ENCODE measurements around the gene C1orf87.

C1orf87 gene

DNA sequence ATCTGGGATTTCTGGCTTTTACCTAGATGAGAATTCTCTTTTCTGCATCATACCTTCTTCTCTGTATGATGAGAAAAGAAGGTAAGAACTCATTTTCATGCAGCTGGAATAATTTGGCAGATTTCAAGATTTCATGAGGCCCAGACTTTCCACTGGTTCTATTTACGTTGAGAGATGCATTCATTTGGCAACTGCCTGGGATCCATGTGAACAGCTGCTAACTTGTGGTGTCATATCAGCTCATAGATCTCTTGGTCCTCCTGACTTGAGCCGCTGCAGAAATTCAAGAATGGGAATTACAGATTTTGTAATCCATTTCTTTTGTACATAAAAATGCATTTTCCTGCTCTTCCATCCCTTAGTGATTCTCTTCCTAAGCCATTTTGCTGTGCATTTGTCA lies 17.1 kb upstream of the C1orf87 start:
- Histone ChIP-seq H3K4me1 (ENCODE audit: insufficient read depth, low read length) (peaks cover 10% of the 10 kb centered on the region), H3K9me3 (ENCODE audit: low read length) (no peaks in the 10 kb centered on the region), H2AFZ (ENCODE audit: low read depth, low read length) (no peak overlapping the region), H3K36me3 (ENCODE audit: insufficient read depth, low read length) (no peaks in the 10 kb centered on the region), H3K27me3 (ENCODE audit: insufficient read depth, low read length) (no peaks in the 10 kb centered on the region), H3K4me3 (ENCODE audit: low read length) (no peak overlapping the region)

DNA sequence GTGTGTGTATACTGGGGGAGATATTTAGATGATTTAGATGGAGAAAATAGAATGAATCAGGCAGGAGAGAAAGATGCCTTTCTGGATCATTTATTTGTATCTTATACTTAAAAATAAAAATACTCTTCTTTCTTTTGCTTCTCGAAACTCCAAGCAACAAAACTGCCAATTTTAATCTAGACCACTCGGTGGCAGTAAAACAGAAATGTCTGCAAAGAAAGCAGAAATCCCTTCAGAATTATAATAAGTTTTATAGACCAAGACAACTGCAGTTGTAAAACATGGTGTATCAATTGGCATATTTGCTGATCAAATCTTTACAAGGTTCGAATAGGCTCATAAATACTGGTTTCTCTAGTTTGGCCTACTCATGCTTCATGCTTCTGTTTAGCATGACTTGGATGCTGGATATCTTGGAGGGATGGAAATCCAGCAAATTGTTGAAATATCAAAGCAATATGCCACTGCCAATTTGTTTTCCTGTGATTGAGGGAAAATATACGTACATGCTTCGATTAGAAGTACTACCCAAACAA lies 15.1 kb upstream of the C1orf87 start:
- H3K27me3 ChIP-seq (ENCODE audit: insufficient read depth, low read length): no peaks in the 10 kb centered on the region
- no peaks in the 10 kb centered on the region for H3K36me3 ChIP-seq (ENCODE audit: insufficient read depth, low read length)
- H3K4me1 ChIP-seq (ENCODE audit: insufficient read depth, low read length): peaks cover 10% of the 10 kb centered on the region
- no peak overlapping the region for H3K4me3 ChIP-seq (ENCODE audit: low read length)
- H3K9me3 ChIP-seq (ENCODE audit: low read length): no peaks in the 10 kb centered on the region
- H2AFZ ChIP-seq (ENCODE audit: low read depth, low read length): no peak overlapping the region

DNA sequence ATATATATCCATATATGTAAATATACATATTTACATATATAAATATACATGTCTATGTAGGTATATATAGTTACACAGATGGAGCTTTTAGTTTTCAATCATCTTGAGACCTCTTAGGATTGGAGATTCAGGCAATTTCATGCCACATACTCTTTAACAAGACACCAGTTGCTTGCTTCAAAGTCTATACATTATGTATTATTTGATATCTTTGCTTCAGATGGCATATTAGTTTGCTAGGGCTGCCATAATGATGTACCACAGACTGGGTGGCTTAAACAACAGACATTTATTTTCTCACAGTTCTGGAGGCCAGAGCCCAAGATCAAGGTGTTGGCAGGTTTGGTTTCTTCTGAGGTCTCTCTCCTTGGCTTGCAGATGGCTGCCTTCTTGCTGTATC lies 14.1 kb upstream of the C1orf87 start:
- Histone ChIP-seq H3K9me3 (ENCODE audit: low read length) (no peaks in the 10 kb centered on the region), H3K27me3 (ENCODE audit: insufficient read depth, low read length) (no peaks in the 10 kb centered on the region), H3K4me1 (ENCODE audit: insufficient read depth, low read length) (peaks cover 10% of the 10 kb centered on the region), H3K4me3 (ENCODE audit: low read length) (no peak overlapping the region), H2AFZ (ENCODE audit: low read depth, low read length) (no peak overlapping the region), H3K36me3 (ENCODE audit: insufficient read depth, low read length) (no peaks in the 10 kb centered on the region)

- H3K4me3 ChIP-seq (ENCODE audit: low read length): no peak overlapping the region
- H3K4me1 ChIP-seq (ENCODE audit: insufficient read depth, low read length): no peaks in the 10 kb centered on the region
- H3K27me3 ChIP-seq (ENCODE audit: insufficient read depth, low read length): peaks cover 8% of the 10 kb centered on the region
- no peaks in the 10 kb centered on the region for H3K9me3 ChIP-seq (ENCODE audit: low read length)
- H3K36me3 ChIP-seq (ENCODE audit: insufficient read depth, low read length): no peaks in the 10 kb centered on the region
- no peak overlapping the region for H2AFZ ChIP-seq (ENCODE audit: low read depth, low read length)
Observed at GRCh38 chr1:60078182-60078581, 4.6 kb upstream of the C1orf87 start.

DNA sequence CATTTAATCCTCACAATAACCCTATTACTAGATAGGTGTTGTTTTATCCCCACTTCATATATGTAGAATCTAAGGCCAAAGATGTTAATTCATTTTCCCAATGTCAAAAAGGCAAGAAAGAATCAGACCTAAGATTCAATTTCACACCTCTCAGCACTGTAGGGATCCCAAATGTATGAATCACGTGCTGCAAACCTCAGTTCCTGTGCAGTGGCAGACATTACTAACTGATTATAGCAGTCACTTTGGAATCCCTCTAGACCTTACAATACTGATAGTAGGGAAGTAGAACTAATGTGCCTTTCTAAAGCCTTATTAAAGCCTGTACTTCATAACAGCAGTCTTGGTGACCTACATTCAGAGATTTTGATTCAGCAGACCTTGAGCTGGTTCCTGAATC lies 2.3 kb downstream of the C1orf87 start:
- Histone ChIP-seq H3K36me3 (ENCODE audit: insufficient read depth, low read length) (no peaks in the 10 kb centered on the region), H3K4me3 (ENCODE audit: low read length) (no peak overlapping the region), H3K9me3 (ENCODE audit: low read length) (no peaks in the 10 kb centered on the region), H2AFZ (ENCODE audit: low read depth, low read length) (no peak overlapping the region), H3K4me1 (ENCODE audit: insufficient read depth, low read length) (no peaks in the 10 kb centered on the region), H3K27me3 (ENCODE audit: insufficient read depth, low read length) (peaks cover 13% of the 10 kb centered on the region)

DNA sequence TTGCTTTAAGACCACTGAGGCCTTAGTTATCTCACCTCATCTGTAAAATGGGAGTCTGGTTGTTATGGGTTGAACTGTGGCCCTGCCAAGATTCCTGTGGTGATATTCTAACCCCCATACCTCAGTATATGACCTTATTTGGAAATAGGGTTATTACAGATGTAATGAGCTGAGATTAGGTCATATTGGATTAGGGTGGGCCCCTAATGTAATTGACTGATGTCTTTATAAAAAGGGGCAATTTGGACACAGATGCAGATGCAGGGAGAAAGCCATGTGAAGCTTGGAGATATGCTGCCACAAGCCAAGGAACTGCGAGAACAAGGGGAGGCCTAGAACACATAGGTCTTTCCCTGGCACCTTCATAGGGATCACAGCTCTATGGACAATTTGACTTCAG lies 3.9 kb downstream of the C1orf87 start:
- no peaks in the 10 kb centered on the region for H3K36me3 ChIP-seq (ENCODE audit: insufficient read depth, low read length)
- H3K4me1 ChIP-seq (ENCODE audit: insufficient read depth, low read length): no peaks in the 10 kb centered on the region
- peaks cover 11% of the 10 kb centered on the region for H3K27me3 ChIP-seq (ENCODE audit: insufficient read depth, low read length)
- H3K9me3 ChIP-seq (ENCODE audit: low read length): no peaks in the 10 kb centered on the region
- no peak overlapping the region for H2AFZ ChIP-seq (ENCODE audit: low read depth, low read length)
- H3K4me3 ChIP-seq (ENCODE audit: low read length): no peak overlapping the region

DNA sequence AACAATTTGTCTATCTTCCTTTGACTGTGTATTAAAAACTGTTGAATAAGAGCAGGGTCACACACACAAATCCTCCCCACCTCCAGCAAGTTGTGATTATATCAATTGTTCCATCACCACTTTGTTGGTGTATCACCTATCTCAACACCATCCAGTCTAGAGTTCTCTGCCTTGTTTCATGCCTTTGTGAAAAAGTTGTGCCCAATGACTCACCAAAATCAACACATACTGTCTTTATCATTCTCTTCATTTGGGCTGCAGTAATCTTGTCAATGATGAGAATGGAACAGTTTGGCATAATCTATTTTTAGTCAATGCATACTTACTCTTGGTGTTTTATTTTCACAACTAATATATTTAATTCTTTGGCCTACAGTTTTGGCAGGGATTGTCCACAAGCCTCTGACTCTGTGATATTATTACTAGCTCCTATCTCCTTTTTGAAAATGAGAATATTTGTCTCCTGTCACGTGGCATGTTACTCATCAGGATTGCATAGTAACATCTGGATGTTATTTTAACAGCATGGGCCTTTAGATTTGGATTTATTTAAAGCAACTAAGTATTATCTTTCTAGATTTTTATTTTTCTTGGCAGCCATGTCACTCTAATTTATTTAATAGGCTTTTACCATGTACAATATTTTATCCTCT lies 5.1 kb downstream of the C1orf87 start:
- Histone ChIP-seq H3K27me3 (ENCODE audit: insufficient read depth, low read length) (peaks cover 9% of the 10 kb centered on the region), H3K9me3 (ENCODE audit: low read length) (no peaks in the 10 kb centered on the region), H3K36me3 (ENCODE audit: insufficient read depth, low read length) (no peaks in the 10 kb centered on the region), H3K4me1 (ENCODE audit: insufficient read depth, low read length) (no peaks in the 10 kb centered on the region), H2AFZ (ENCODE audit: low read depth, low read length) (no peak overlapping the region), H3K4me3 (ENCODE audit: low read length) (no peak overlapping the region)

DNA sequence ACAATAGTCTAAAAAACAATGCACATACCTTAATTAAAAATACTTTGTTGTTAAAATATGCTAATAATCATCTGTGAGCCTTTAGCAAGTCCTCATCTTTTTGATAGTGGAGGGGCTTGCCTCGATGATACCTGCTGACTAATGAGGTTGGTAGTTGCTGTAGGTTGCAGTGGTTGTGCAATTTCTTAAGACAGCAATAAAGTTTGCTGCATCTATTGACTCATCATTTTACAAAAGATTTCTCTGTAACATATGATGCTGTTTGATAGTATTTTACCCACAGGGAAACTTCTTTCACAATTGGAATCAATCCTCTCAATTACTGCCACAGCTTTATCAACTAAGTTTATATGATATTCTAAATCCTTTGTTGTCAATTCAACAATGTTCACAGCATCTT lies 7.6 kb downstream of the C1orf87 start:
- Histone ChIP-seq H3K9me3 (ENCODE audit: low read length) (no peaks in the 10 kb centered on the region), H3K4me3 (ENCODE audit: low read length) (no peak overlapping the region)

DNA sequence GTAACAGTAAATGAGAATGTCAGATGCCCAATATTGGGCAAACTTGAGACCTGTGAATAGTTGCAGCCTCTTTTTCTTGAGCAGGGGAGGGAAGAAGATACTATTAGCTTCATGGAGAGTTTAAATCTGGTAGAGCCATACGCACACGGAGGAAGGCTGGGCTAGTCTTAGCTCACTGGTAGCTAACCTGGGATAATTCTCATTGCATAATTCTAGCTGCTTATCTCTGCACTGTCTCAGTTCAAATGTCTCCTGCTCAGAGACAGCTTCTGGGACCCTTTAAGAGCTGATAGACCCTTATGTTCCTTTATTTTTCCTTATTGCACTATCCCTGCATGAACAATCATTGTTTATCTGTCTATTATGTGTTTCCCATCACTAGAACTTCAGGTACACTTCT lies 8.4 kb downstream of the C1orf87 start:
- Histone ChIP-seq H2AFZ (ENCODE audit: low read depth, low read length) (no peak overlapping the region), H3K27me3 (ENCODE audit: insufficient read depth, low read length) (no peaks in the 10 kb centered on the region), H3K36me3 (ENCODE audit: insufficient read depth, low read length) (no peaks in the 10 kb centered on the region), H3K4me1 (ENCODE audit: insufficient read depth, low read length) (no peaks in the 10 kb centered on the region), H3K9me3 (ENCODE audit: low read length) (no peaks in the 10 kb centered on the region), H3K4me3 (ENCODE audit: low read length) (no peak overlapping the region)

More for the DNA sequence above, 7.6 kb downstream of the C1orf87 start:
- Histone ChIP-seq H3K36me3 (ENCODE audit: insufficient read depth, low read length) (no peaks in the 10 kb centered on the region), H3K27me3 (ENCODE audit: insufficient read depth, low read length) (no peaks in the 10 kb centered on the region), H2AFZ (ENCODE audit: low read depth, low read length) (no peak overlapping the region), H3K4me1 (ENCODE audit: insufficient read depth, low read length) (no peaks in the 10 kb centered on the region)

- Histone ChIP-seq H3K36me3 (ENCODE audit: insufficient read depth, low read length) (no peaks in the 10 kb centered on the region), H3K4me1 (ENCODE audit: insufficient read depth, low read length) (no peaks in the 10 kb centered on the region), H3K4me3 (ENCODE audit: low read length) (no peak overlapping the region), H3K9me3 (ENCODE audit: low read length) (no peaks in the 10 kb centered on the region), H3K27me3 (ENCODE audit: insufficient read depth, low read length) (no peaks in the 10 kb centered on the region), H2AFZ (ENCODE audit: low read depth, low read length) (no peak overlapping the region)
Observed at GRCh38 chr1:60063561-60063960, 10.0 kb downstream of the C1orf87 start.

GRCh38 chr1:60059468-60059867 lies 14.1 kb downstream of the C1orf87 start:
- Histone ChIP-seq H3K9me3 (ENCODE audit: low read length) (no peaks in the 10 kb centered on the region), H3K4me3 (ENCODE audit: low read length) (no peak overlapping the region), H3K27me3 (ENCODE audit: insufficient read depth, low read length) (no peaks in the 10 kb centered on the region), H2AFZ (ENCODE audit: low read depth, low read length) (no peak overlapping the region), H3K36me3 (ENCODE audit: insufficient read depth, low read length) (no peaks in the 10 kb centered on the region), H3K4me1 (ENCODE audit: insufficient read depth, low read length) (no peaks in the 10 kb centered on the region)

GRCh38 chr1:60055336-60055735 lies 18.2 kb downstream of the C1orf87 start:
- Histone ChIP-seq H3K9me3 (ENCODE audit: low read length) (no peaks in the 10 kb centered on the region), H3K36me3 (ENCODE audit: insufficient read depth, low read length) (no peaks in the 10 kb centered on the region), H2AFZ (ENCODE audit: low read depth, low read length) (no peak overlapping the region), H3K4me1 (ENCODE audit: insufficient read depth, low read length) (no peaks in the 10 kb centered on the region), H3K27me3 (ENCODE audit: insufficient read depth, low read length) (no peaks in the 10 kb centered on the region), H3K4me3 (ENCODE audit: low read length) (no peak overlapping the region)

- no peaks in the 10 kb centered on the region for H3K4me1 ChIP-seq (ENCODE audit: insufficient read depth, low read length)
- no peaks in the 10 kb centered on the region for H3K9me3 ChIP-seq (ENCODE audit: low read length)
- no peaks in the 10 kb centered on the region for H3K36me3 ChIP-seq (ENCODE audit: insufficient read depth, low read length)
Observed at GRCh38 chr1:60054374-60054773, 19.2 kb downstream of the C1orf87 start.

DNA sequence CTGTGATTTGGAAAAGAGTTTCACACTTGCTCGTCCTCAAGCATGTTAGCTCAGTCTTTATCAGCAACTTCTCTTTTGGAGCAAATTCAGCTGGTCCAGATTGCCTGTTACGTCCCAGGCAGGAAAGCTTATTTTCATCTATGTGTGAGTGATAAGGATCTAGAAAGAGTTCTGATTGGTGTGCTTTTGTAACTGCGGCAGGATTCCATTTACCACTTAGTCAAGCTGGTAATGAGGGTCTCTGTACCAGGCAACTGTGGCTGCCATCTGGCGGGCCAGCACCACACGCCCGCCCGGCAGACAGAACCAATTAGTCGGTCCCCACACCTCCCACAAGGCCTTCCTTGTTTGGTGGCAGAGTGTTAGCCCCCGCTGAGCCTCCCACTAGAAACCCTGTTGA lies 21.0 kb downstream of the C1orf87 start:
- no peaks in the 10 kb centered on the region for H3K36me3 ChIP-seq (ENCODE audit: insufficient read depth, low read length)
- no peak overlapping the region for H2AFZ ChIP-seq (ENCODE audit: low read depth, low read length)
- no peaks in the 10 kb centered on the region for H3K4me1 ChIP-seq (ENCODE audit: insufficient read depth, low read length)
- H3K27me3 ChIP-seq (ENCODE audit: insufficient read depth, low read length): no peaks in the 10 kb centered on the region
- no peaks in the 10 kb centered on the region for H3K9me3 ChIP-seq (ENCODE audit: low read length)
- no peak overlapping the region for H3K4me3 ChIP-seq (ENCODE audit: low read length)

More at GRCh38 chr1:60054374-60054773, 19.2 kb downstream of the C1orf87 start:
- H3K4me3 ChIP-seq (ENCODE audit: low read length): no peak overlapping the region
- no peaks in the 10 kb centered on the region for H3K27me3 ChIP-seq (ENCODE audit: insufficient read depth, low read length)
- no peak overlapping the region for H2AFZ ChIP-seq (ENCODE audit: low read depth, low read length)

Measured in neuron (in vitro differentiated cells).